PC-3 (cell line): ENCODE measurements around the gene RAD51C. TPM values are rescaled to one million over a fixed set of nuclear protein-coding genes. Genes with fewer than 3 reads are reported as not detected.
"Not testable (repeated sequence)": the region's sequence is repeated elsewhere in the genome, so short reads cannot be mapped to it uniquely, and the experiment has no call there.

ENCODE experiments used
- ATAC-seq: fragments of 200-7000 bp; cut with Tn5 transposase; 2 replicates; pipeline ENCODE4 v1.9.1; 2020; ENCODE audit warnings: mild to moderate bottlenecking, moderate library complexity
- BruUV-seq: library from RNA; stranded (reverse); fragments of 400-500 nt; replicated peaks from 2 replicates; lab custom pipeline; 2021; lab: Mats Ljungman, UMichigan
- CTCF ChIA-PET: fragments of 300-600 bp; sonication (Branson Sonifier 250); formaldehyde crosslinking; loops from one replicate; lab custom pipeline; 2022; ENCODE audit warnings: antibody characterized with exemption; lab: Charles Lee
- POLR2A ChIA-PET: fragments of 300-600 bp; sonication (Branson Sonifier 250); formaldehyde crosslinking; loops from one replicate; lab custom pipeline; 2022; ENCODE audit warnings: antibody characterized with exemption; ENCODE audit not compliant: unreplicated experiment; lab: Charles Lee
- DNase-seq: peaks from one replicate; pipeline ENCODE4 v3.0.0-alpha.2; 2015
- H2AFZ ChIP-seq: fragments of 300-600 bp; sonication (generic); 2 replicates; pipeline ENCODE4 v1.6.0; 2016; ENCODE audit warnings: antibody characterized with exemption, low read length
- H3F3A ChIP-seq: fragments of 300-600 bp; sonication (generic); one replicate; pipeline ENCODE4 v1.6.0; 2017; ENCODE audit warnings: antibody characterized with exemption, low read length, control low read depth, mild to moderate bottlenecking; ENCODE audit not compliant: unreplicated experiment
- H3K27ac ChIP-seq: fragments of 300-600 bp; sonication (generic); 2 replicates; pipeline ENCODE4 v1.5.1; 2016; ENCODE audit warnings: mild to moderate bottlenecking, low read length
- H3K27me3 ChIP-seq: fragments of 300-600 bp; sonication (generic); 2 replicates; pipeline ENCODE4 v1.6.1; 2016; ENCODE audit warnings: low read length, mixed read lengths
- H3K36me3 ChIP-seq: fragments of 300-600 bp; sonication (generic); 2 replicates; pipeline ENCODE4 v1.6.1; 2016; ENCODE audit warnings: low read depth, mixed run types, low read length, mixed read lengths
- H3K4me1 ChIP-seq: fragments of 300-600 bp; sonication (generic); 2 replicates; pipeline ENCODE4 v1.5.1; 2016; ENCODE audit warnings: low read length; ENCODE audit not compliant: insufficient read depth
- H3K4me2 ChIP-seq: fragments of 300-600 bp; sonication (generic); 2 replicates; pipeline ENCODE4 v1.6.0; 2016; ENCODE audit warnings: low read length
- H3K4me3 ChIP-seq: fragments of 300-600 bp; sonication (generic); 2 replicates; pipeline ENCODE4 v1.5.1; 2016; ENCODE audit warnings: mild to moderate bottlenecking, low read length, mixed read lengths
- H3K79me2 ChIP-seq: fragments of 300-600 bp; sonication (generic); 2 replicates; pipeline ENCODE4 v1.6.1; 2017; ENCODE audit warnings: low read length, mixed read lengths
- H3K9ac ChIP-seq: fragments of 300-600 bp; sonication (generic); 2 replicates; pipeline ENCODE4 v1.6.0; 2016; ENCODE audit warnings: mild to moderate bottlenecking, low read length
- H3K9me2 ChIP-seq: fragments of 300-600 bp; sonication (generic); replicated peaks from 2 replicates; pipeline ENCODE4 v1.6.1; 2016; ENCODE audit warnings: mixed run types, low read length, mixed read lengths
- H3K9me3 ChIP-seq: fragments of 300-600 bp; sonication (generic); 2 replicates; pipeline ENCODE4 v1.6.1; 2016; ENCODE audit warnings: low read length, mixed read lengths
- H4K20me1 ChIP-seq: fragments of 300-600 bp; sonication (generic); 2 replicates; pipeline ENCODE4 v1.6.1; 2016; ENCODE audit warnings: low read length, mixed read lengths
- EZH2 ChIP-seq: fragments of 300-600 bp; sonication (generic); IDR thresholded peaks from one replicate; pipeline ENCODE4 v1.6.1; 2017; ENCODE audit warnings: antibody characterized with exemption, mild to moderate bottlenecking, low read length; ENCODE audit not compliant: unreplicated experiment
- EZH2phosphoT487 ChIP-seq: fragments of 300-600 bp; sonication (generic); IDR thresholded peaks from 2 replicates; pipeline ENCODE4 v1.6.1; 2018; ENCODE audit warnings: mild to moderate bottlenecking, antibody characterized with exemption, low read length, borderline replicate concordance
- intact Hi-C: fragments of 100-400 bp; cut with micrococcal nuclease; formaldehyde crosslinking; loops from 2 replicates; pipeline ENCODE4 v1.9.0; 2023
- total RNA-seq: library from RNA; depleted of rRNA; stranded (reverse); fragments of >200 nt; gene quantifications from 2 replicates; pipeline ENCODE4 v1.2.3, GENCODE V29; 2014
- TF ChIP-seq, protein P1 (sequence below): fragments of 300-600 bp; sonication (generic); conservative IDR thresholded peaks from 2 replicates; pipeline ENCODE4 v1.5.1; 2017; ENCODE audit warnings: antibody characterized with exemption, low read depth, mild to moderate bottlenecking, low read length

The RAD51C gene
- total RNA-seq, 1 experiment from 2014 or later, result 71.1 TPM

DNA sequence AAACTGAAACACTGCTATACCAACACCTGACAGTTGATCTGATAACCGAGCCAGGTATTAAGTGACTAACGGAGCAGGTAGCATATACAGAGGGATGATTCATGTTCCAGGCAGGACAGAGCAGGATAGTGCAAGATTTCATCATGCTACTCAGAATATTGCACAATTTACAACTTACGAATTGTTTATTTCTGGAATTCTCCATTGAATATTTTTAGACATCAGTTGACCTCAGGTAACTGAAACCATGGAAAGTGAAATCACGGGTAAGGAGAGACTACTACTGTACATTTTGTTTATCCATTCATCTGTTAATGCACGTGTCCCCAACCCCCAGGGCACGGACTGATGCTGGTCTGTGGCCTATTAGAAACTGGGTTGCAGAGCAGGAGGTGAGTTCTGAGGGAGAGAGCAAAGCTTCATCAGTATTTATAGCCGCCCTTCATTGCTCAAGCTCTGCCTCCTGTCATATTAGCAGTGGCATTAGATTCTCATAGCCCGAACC, 48.8 kb downstream of the RAD51C start:
- Histone ChIP-seq H3K36me3 (no peaks in the 10 kb centered on the region), H3K9me2 (no peaks in the 10 kb centered on the region), H2AFZ (peak overlapping the region; percentile 2; the same call in 1 of the 2 replicates), H3K9me3 (no peaks in the 10 kb centered on the region), H3K4me1 (peaks cover 10% of the 10 kb centered on the region), H3K4me3 (no peak overlapping the region), H3K9ac (no peak overlapping the region), H3K4me2 (peak overlapping the region; percentile 30), H3K27me3 (no peaks in the 10 kb centered on the region), H3K79me2 (no peaks in the 10 kb centered on the region), H4K20me1 (no peaks in the 10 kb centered on the region), H3K27ac (no peak overlapping the region), H3F3A (no peaks in the 10 kb centered on the region)
- DNase-seq (peak; percentile 93), ATAC-seq (peak; percentile 94)
- intact Hi-C loops, result no loop called here
- POLR2A ChIA-PET, result no interaction called here
- BruUV-seq, result no TSS peak
- CTCF ChIA-PET, result no interaction called here
- TF ChIP-seq EZH2 (no peak), EZH2phosphoT487 (no peak)
- TF ChIP-seq, protein P1, sequence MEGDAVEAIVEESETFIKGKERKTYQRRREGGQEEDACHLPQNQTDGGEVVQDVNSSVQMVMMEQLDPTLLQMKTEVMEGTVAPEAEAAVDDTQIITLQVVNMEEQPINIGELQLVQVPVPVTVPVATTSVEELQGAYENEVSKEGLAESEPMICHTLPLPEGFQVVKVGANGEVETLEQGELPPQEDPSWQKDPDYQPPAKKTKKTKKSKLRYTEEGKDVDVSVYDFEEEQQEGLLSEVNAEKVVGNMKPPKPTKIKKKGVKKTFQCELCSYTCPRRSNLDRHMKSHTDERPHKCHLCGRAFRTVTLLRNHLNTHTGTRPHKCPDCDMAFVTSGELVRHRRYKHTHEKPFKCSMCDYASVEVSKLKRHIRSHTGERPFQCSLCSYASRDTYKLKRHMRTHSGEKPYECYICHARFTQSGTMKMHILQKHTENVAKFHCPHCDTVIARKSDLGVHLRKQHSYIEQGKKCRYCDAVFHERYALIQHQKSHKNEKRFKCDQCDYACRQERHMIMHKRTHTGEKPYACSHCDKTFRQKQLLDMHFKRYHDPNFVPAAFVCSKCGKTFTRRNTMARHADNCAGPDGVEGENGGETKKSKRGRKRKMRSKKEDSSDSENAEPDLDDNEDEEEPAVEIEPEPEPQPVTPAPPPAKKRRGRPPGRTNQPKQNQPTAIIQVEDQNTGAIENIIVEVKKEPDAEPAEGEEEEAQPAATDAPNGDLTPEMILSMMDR, result no peak

DNA sequence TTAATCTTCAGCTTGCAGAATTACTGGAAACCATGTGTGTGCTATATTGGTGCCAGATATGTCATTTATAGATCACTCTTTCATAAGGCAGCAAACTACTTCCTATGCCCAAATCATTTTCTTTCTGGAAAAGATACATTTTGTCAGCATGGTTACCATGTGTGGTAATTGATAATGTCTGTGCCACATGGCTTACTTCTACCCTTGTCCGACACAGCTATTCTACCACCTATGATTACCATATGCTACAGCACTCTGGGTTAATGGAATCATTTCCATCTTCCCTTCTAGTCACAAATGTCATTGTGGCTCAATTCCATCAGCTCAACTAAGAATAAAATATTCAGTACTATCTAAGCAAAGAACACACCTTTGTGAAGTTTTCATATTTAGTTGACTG, 55.3 kb downstream of the RAD51C start:
- no TSS peak for BruUV-seq
- H3K4me2 ChIP-seq, result no peak overlapping the region
- H3F3A ChIP-seq, result no peaks in the 10 kb centered on the region
- DNase-seq (no peak), ATAC-seq (no peak)
- H3K79me2 ChIP-seq, result no peaks in the 10 kb centered on the region
- no peaks in the 10 kb centered on the region for H3K4me1 ChIP-seq
- H3K27me3 ChIP-seq, result peaks cover 6% of the 10 kb centered on the region; the same call in 1 of the 2 replicates
- no peak overlapping the region for H3K9ac ChIP-seq
- CTCF ChIA-PET, result no interaction called here
- H3K9me3 ChIP-seq, result no peaks in the 10 kb centered on the region
- H3K27ac ChIP-seq, result no peak overlapping the region
- no peaks in the 10 kb centered on the region for H3K36me3 ChIP-seq
- H2AFZ ChIP-seq, result no peak overlapping the region
- TF ChIP-seq EZH2phosphoT487 (no peak), EZH2 (no peak)
- TF ChIP-seq, protein P1, result no peak
- H4K20me1 ChIP-seq, result no peaks in the 10 kb centered on the region
- intact Hi-C loops, result no loop called here
- no peak overlapping the region for H3K4me3 ChIP-seq
- POLR2A ChIA-PET, result no interaction called here
- no peaks in the 10 kb centered on the region for H3K9me2 ChIP-seq

DNA sequence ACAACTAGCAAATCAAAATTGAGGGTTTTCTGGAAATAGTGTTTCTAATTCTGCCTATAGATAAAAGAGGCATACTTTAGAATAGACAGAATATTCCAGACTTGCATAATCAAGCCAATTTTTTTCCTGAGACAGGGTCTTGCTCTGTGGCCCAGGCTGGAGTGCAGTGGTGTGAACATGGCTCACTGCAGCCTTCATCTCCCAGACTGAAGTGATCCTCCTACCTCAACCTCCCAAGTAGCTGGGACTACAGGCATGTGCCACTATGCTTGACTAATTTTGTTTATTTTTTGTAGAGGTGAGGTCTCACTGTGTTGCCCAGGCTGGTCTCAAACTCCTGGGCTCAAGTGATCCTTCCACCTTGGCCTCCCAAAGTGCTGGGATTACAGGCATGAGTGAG, 57.2 kb downstream of the RAD51C start:
- H3K27ac ChIP-seq, H3K4me2 ChIP-seq, ATAC-seq, H3F3A ChIP-seq, DNase-seq, H3K4me1 ChIP-seq, H3K9me2 ChIP-seq, H3K9ac ChIP-seq, H2AFZ ChIP-seq, H3K79me2 ChIP-seq, H3K4me3 ChIP-seq, BruUV-seq, H3K36me3 ChIP-seq, CTCF ChIA-PET, H4K20me1 ChIP-seq, H3K9me3 ChIP-seq, intact Hi-C loops: not testable (repeated sequence)
- POLR2A ChIA-PET, result interaction anchor here (0.6 kb wide), 1 partner anchor 52 kb away, joined by 15 read pairs; no protein-coding TSS in a partner anchor
- H3K27me3 ChIP-seq, result peaks cover 23% of the 10 kb centered on the region
